Activated CD8-positive, alpha-beta T cell treated with anti-CD3 and anti-CD28 coated beads for 36 hours (primary cell): Measurements from ENCODE around the gene KRTAP12-1. TPM values are rescaled to one million over a fixed set of nuclear protein-coding genes. Genes with fewer than 3 reads are reported as not detected.
A peak's percentile ranks its signal among the peaks of the same experiment; 100 is the strongest.

Experiments
- ATAC-seq: fragments of 200-7000 bp; cut with Tn5 transposase; one replicate; pipeline ENCODE4 v1.10.0; 2021; ENCODE audit warnings: mild to moderate bottlenecking, moderate library complexity
- CTCF ChIA-PET: fragments of 350-600 bp; sonication (Branson Sonifier 250); formaldehyde crosslinking; loops from one replicate; lab custom pipeline; 2021; ENCODE audit warnings: antibody characterized with exemption; lab: Charles Lee
- POLR2A ChIA-PET: fragments of 350-600 bp; sonication (Branson Sonifier 250); formaldehyde crosslinking; loops from one replicate; lab custom pipeline; 2021; ENCODE audit warnings: antibody characterized with exemption; lab: Charles Lee
- DNase-seq: peaks from one replicate; pipeline ENCODE4 v3.0.0-alpha.2; 2020
- H3K27ac Mint-ChIP-seq: one replicate; pipeline ENCODE4 v1.8.0; 2021; ENCODE audit warnings: mild to moderate bottlenecking, mixed read lengths
- H3K27me3 Mint-ChIP-seq: one replicate; pipeline ENCODE4 v1.8.0; 2021; ENCODE audit warnings: mixed read lengths
- H3K36me3 Mint-ChIP-seq: one replicate; pipeline ENCODE4 v1.8.0; 2021; ENCODE audit warnings: low read depth, mixed read lengths
- H3K4me1 Mint-ChIP-seq: one replicate; pipeline ENCODE4 v1.8.0; 2021; ENCODE audit warnings: low read depth, mixed read lengths
- H3K4me3 Mint-ChIP-seq: one replicate; pipeline ENCODE4 v1.8.0; 2021; ENCODE audit warnings: mild to moderate bottlenecking, moderate library complexity, mixed read lengths
- H3K9me3 Mint-ChIP-seq: one replicate; pipeline ENCODE4 v1.8.0; 2021; ENCODE audit warnings: mixed read lengths
- CTCF ChIP-seq: fragments of 200-600 bp; IDR thresholded peaks from one replicate; pipeline ENCODE4 v1.8.0; 2022; ENCODE audit warnings: antibody characterized with exemption, mild to moderate bottlenecking
- intact Hi-C: fragments of 100-400 bp; cut with micrococcal nuclease; formaldehyde crosslinking; loops from one replicate; pipeline ENCODE4 v1.10.0; 2022
- total RNA-seq, 2 experiments: library from RNA; stranded (reverse); gene quantifications; one replicate each; pipeline ENCODE4 v1.2.3, GENCODE V29; 2021

The KRTAP12-1 gene
- total RNA-seq, 2 experiments from 2014 or later: not detected

- H3K4me3 Mint-ChIP-seq: no peak overlapping the region
- peak; percentile 42 for DNase-seq
- CTCF ChIA-PET: interaction anchor here (0.9 kb wide), 1 partner anchor 84 kb away, joined by 6 read pairs; no protein-coding TSS in a partner anchor
- H3K9me3 Mint-ChIP-seq: peaks cover 9% of the 10 kb centered on the region
- H3K36me3 Mint-ChIP-seq: peaks cover 9% of the 10 kb centered on the region
- intact Hi-C loops: no loop called here
- peaks cover 79% of the 10 kb centered on the region for H3K27me3 Mint-ChIP-seq
- no peak overlapping the region for H3K27ac Mint-ChIP-seq
- peaks cover 19% of the 10 kb centered on the region for H3K4me1 Mint-ChIP-seq
- peak; percentile 57 for ATAC-seq
- no peak for TF ChIP-seq CTCF
- POLR2A ChIA-PET: no interaction called here
These were observed 27.7 kb upstream of the KRTAP12-1 start for GRCh38 chr21:44709426-44710293.

GRCh38 chr21:44708866-44709425 is 27.0 kb upstream of the KRTAP12-1 start:
- ChIA-PET POLR2A (no interaction called here), CTCF (interaction anchor here (1.1 kb wide), 2 partner anchors 85 to 221 kb away, joined by 3 read pairs; no protein-coding TSS in a partner anchor)
- H3K4me3 Mint-ChIP-seq: no peak overlapping the region
- peaks cover 79% of the 10 kb centered on the region for H3K27me3 Mint-ChIP-seq
- no peak for DNase-seq
- TF ChIP-seq CTCF: no peak
- H3K9me3 Mint-ChIP-seq: peaks cover 9% of the 10 kb centered on the region
- no peak for ATAC-seq
- H3K36me3 Mint-ChIP-seq: peaks cover 9% of the 10 kb centered on the region
- intact Hi-C loops: no loop called here
- peaks cover 19% of the 10 kb centered on the region for H3K4me1 Mint-ChIP-seq
- H3K27ac Mint-ChIP-seq: no peak overlapping the region

- ChIA-PET POLR2A (no interaction called here), CTCF (interaction anchor here (1.1 kb wide), 2 partner anchors 86 to 221 kb away, joined by 3 read pairs; no protein-coding TSS in a partner anchor)
- H3K4me1 Mint-ChIP-seq: peaks cover 19% of the 10 kb centered on the region
- no peak overlapping the region for H3K4me3 Mint-ChIP-seq
- peaks cover 9% of the 10 kb centered on the region for H3K36me3 Mint-ChIP-seq
- no peak for DNase-seq
- ATAC-seq: no peak
- peaks cover 9% of the 10 kb centered on the region for H3K9me3 Mint-ChIP-seq
- peaks cover 76% of the 10 kb centered on the region for H3K27me3 Mint-ChIP-seq
- intact Hi-C loops: no loop called here
- TF ChIP-seq CTCF: no peak
- no peak overlapping the region for H3K27ac Mint-ChIP-seq
These were observed 26.4 kb upstream of the KRTAP12-1 start for GRCh38 chr21:44708213-44708865.

- peaks cover 9% of the 10 kb centered on the region for H3K36me3 Mint-ChIP-seq
- peaks cover 76% of the 10 kb centered on the region for H3K27me3 Mint-ChIP-seq
- H3K4me3 Mint-ChIP-seq: no peak overlapping the region
- ATAC-seq (no peak), DNase-seq (no peak)
- intact Hi-C loops: no loop called here
- no peak overlapping the region for H3K27ac Mint-ChIP-seq
- ChIA-PET POLR2A (no interaction called here), CTCF (interaction anchor here (1.2 kb wide), 1 partner anchor 87 kb away, joined by 3 read pairs; no protein-coding TSS in a partner anchor)
- TF ChIP-seq CTCF: no peak
- H3K4me1 Mint-ChIP-seq: peaks cover 19% of the 10 kb centered on the region
- H3K9me3 Mint-ChIP-seq: peaks cover 9% of the 10 kb centered on the region
These were observed 25.0 kb upstream of the KRTAP12-1 start for GRCh38 chr21:44706706-44707581.
